PFSK-1 (cell line): ENCODE data around the gene KRTAP25-1.

Experiments
- POLR2AphosphoS5 ChIP-seq: IDR thresholded peaks from 2 replicates; pipeline ENCODE4 v1.6.1; 2012; ENCODE audit warnings: low read depth, mild to moderate bottlenecking, control low read depth, low read length, moderate library complexity
- REST ChIP-seq, 2 experiments: IDR thresholded peaks; 2 replicates each; pipeline versions ENCODE4 v1.6.1 to v1.8.0; 2011 to 2012; ENCODE audit warnings: low read depth in 2 of 2, low read length in 2 of 2, control low read depth in 1 of 2, inconsistent platforms in 1 of 2, mild to moderate bottlenecking in 1 of 2, moderate library complexity in 1 of 2; ENCODE audit not compliant: insufficient read depth in 1 of 2
- TAF1 ChIP-seq: IDR thresholded peaks from 2 replicates; pipeline ENCODE4 v1.6.1; 2012; ENCODE audit warnings: low read length, control low read depth, borderline replicate concordance; ENCODE audit not compliant: insufficient read depth

GRCh38 chr21:30248844-30249243, 40.5 kb downstream of the KRTAP25-1 start:
- no peak for TF ChIP-seq POLR2AphosphoS5
- no peak for TF ChIP-seq REST (IDR thresholded peaks at IDR 0.05; ENCODE audit: insufficient read depth in 1 of 2, low read depth in 2 of 2, low read length in 2 of 2)
- no peak for TF ChIP-seq TAF1
